Endothelial cell of umbilical vein (primary cell): Measurements from ENCODE around the gene NAA16. TPM values are rescaled to one million over a fixed set of nuclear protein-coding genes. Genes with fewer than 3 reads are reported as not detected.

Source experiments
- BruUV-seq: library from RNA; stranded (reverse); fragments of 400-500 nt; replicated peaks from 2 replicates; lab custom pipeline; 2021; lab: Mats Ljungman, UMichigan
- CTCF ChIA-PET: fragments of 300-600, 350-600 bp; sonication (Branson Sonifier 250); formaldehyde crosslinking; loops from one replicate; lab custom pipeline; 2021; ENCODE audit warnings: antibody characterized with exemption, inconsistent platforms; lab: Charles Lee
- POLR2A ChIA-PET: fragments of 300-600, 350-600 bp; sonication (Branson Sonifier 250); formaldehyde crosslinking; loops from one replicate; lab custom pipeline; 2021; ENCODE audit warnings: antibody characterized with exemption, inconsistent platforms; lab: Charles Lee
- DNase-seq: peaks from one replicate; pipeline ENCODE4 v3.0.0-alpha.2; 2011; ENCODE audit warnings: low read depth, low spot score
- FAIRE-seq: peaks from 2 replicates; lab custom pipeline; 2011; peaks lifted over from hg19 to GRCh38; lab: Jason Lieb, UNC
- H2AFZ ChIP-seq: 2 replicates; pipeline ENCODE4 v1.6.0; 2012; ENCODE audit warnings: low read depth, low read length, control low read depth, inconsistent platforms
- H3K27ac ChIP-seq: 2 replicates; pipeline ENCODE4 v1.5.1; 2011; ENCODE audit warnings: low read depth, mild to moderate bottlenecking, control low read depth, low read length, moderate library complexity; ENCODE audit not compliant: insufficient read depth
- H3K27me3 ChIP-seq, 2 experiments: 2 replicates each; pipeline versions ENCODE4 v1.6.0 to v1.6.1; 2011; ENCODE audit warnings: low read length in 2 of 2, mixed read lengths in 1 of 2; ENCODE audit not compliant: control insufficient read depth in 2 of 2, insufficient read depth in 2 of 2
- H3K36me3 ChIP-seq, 2 experiments: 2 replicates in 1 of 2; 3 replicates in 1 of 2; pipeline ENCODE4 v1.5.1; 2011; ENCODE audit warnings: low read length in 2 of 2, mild to moderate bottlenecking in 1 of 2, moderate library complexity in 1 of 2; ENCODE audit not compliant: control insufficient read depth in 2 of 2, insufficient read depth in 2 of 2; ENCODE audit errors: extremely low read depth in 1 of 2
- H3K4me1 ChIP-seq: 3 replicates; pipeline ENCODE4 v1.5.1; 2011; ENCODE audit warnings: mild to moderate bottlenecking, low read length; ENCODE audit not compliant: control insufficient read depth, insufficient read depth; ENCODE audit errors: extremely low read depth
- H3K4me2 ChIP-seq: 2 replicates; pipeline ENCODE4 v1.6.1; 2011; ENCODE audit warnings: low read length, control low read depth, mixed read lengths; ENCODE audit not compliant: insufficient read depth
- H3K4me3 ChIP-seq, 3 experiments: fragments of 200-600 bp in 1 of 3; sonication (generic), shearing (Covaris generic) in 1 of 3; replicated peaks in 1 of 3; 2 replicates each; pipeline ENCODE4 v1.5.1; 2011 to 2016; ENCODE audit warnings: control low read depth in 3 of 3, low read length in 3 of 3, mild to moderate bottlenecking in 2 of 3, inconsistent platforms in 1 of 3, low read depth in 1 of 3, moderate library complexity in 1 of 3; ENCODE audit not compliant: insufficient read depth in 1 of 3
- H3K79me2 ChIP-seq: 2 replicates; pipeline ENCODE4 v1.6.0; 2012; ENCODE audit warnings: low read length, inconsistent platforms; ENCODE audit not compliant: control insufficient read depth, insufficient read depth
- H3K9ac ChIP-seq: replicated peaks from 2 replicates; pipeline ENCODE3; 2011; ENCODE audit warnings: low read length, control low read depth; ENCODE audit not compliant: insufficient read depth; ENCODE audit errors: extremely low read depth
- H3K9me1 ChIP-seq: replicated peaks from 3 replicates; pipeline ENCODE4 v1.6.0; 2011; ENCODE audit warnings: mild to moderate bottlenecking, low read length; ENCODE audit not compliant: control insufficient read depth, insufficient read depth; ENCODE audit errors: extremely low read depth
- H3K9me3 ChIP-seq: replicated peaks from 2 replicates; pipeline ENCODE4 v1.5.1; 2012; ENCODE audit warnings: low read length, inconsistent platforms; ENCODE audit not compliant: control insufficient read depth, insufficient read depth
- H4K20me1 ChIP-seq: replicated peaks from 2 replicates; pipeline ENCODE3; 2011; ENCODE audit warnings: mild to moderate bottlenecking, low read length; ENCODE audit not compliant: control insufficient read depth, insufficient read depth; ENCODE audit errors: extremely low read depth
- CTCF ChIP-seq, 2 donors: IDR thresholded peaks; 1 replicate in 1 of 2; 2 replicates in 1 of 2; pipeline ENCODE4 v1.5.1; 2011; ENCODE audit warnings: low read length in 2 of 2, mild to moderate bottlenecking in 2 of 2, moderate library complexity in 2 of 2, control low read depth in 1 of 2, inconsistent platforms in 1 of 2, low read depth in 1 of 2; ENCODE audit not compliant: insufficient read depth in 1 of 2; ENCODE audit errors: extremely low read depth in 1 of 2
- GATA2 ChIP-seq: IDR thresholded peaks from 2 replicates; pipeline ENCODE4 v1.7.0; 2011; ENCODE audit warnings: low read depth, mild to moderate bottlenecking, moderate library complexity, mixed read lengths, low read length; ENCODE audit not compliant: insufficient read length, insufficient read depth
- JUN ChIP-seq: IDR thresholded peaks from 2 replicates; pipeline ENCODE4 v1.6.1; 2011; ENCODE audit warnings: borderline replicate concordance, low read depth; ENCODE audit not compliant: insufficient read length, insufficient read depth
- MYC ChIP-seq: IDR thresholded peaks from one replicate; pipeline ENCODE4 v1.6.1; 2011; ENCODE audit warnings: mild to moderate bottlenecking, low read depth, low read length
- POLR2A ChIP-seq: IDR thresholded peaks from 2 replicates; pipeline ENCODE4 v1.6.1; 2012; ENCODE audit warnings: low read depth, mild to moderate bottlenecking, control low read depth, low read length
- POLR2AphosphoS5 ChIP-seq: IDR thresholded peaks from 2 replicates; pipeline ENCODE4 v1.6.1; 2012; ENCODE audit warnings: low read depth, mild to moderate bottlenecking, control low read depth, low read length, moderate library complexity; ENCODE audit not compliant: insufficient read depth
- dilution Hi-C: fragments of 300-500 bp; cut with MboI; formaldehyde crosslinking; loops from one replicate; pipeline ENCODE4 v1.15.0; 2019; ENCODE audit warnings: low sequenced_read_pairs; ENCODE audit not compliant: extremely low pct_ligation_motif_present
- intact Hi-C: fragments of 100-400 bp; cut with micrococcal nuclease; formaldehyde crosslinking; loops from one replicate; pipeline ENCODE4 v1.10.0; 2022
- polyA plus RNA-seq, 4 experiments: library from polyadenylated mRNA; depleted of rRNA in 3 of 4; stranded (reverse) in 3 of 4; unstranded in 1 of 4; fragments of >200 nt; gene quantifications; 2 replicates each; pipeline versions ENCODE4 v1.2.1 to v1.2.3, GENCODE V29; 2011 to 2012; ENCODE audit warnings: missing spikeins in 1 of 4
- total RNA-seq: library from RNA; stranded (reverse); gene quantifications from 2 replicates; pipeline ENCODE4 v1.2.3, GENCODE V29; 2021

NAA16 gene
- total and polyA plus RNA-seq, 2 donors (not counting 3 experiments of a cell fraction or from before 2014, with no cell fraction given): 8.6 to 26.1 TPM

DNA sequence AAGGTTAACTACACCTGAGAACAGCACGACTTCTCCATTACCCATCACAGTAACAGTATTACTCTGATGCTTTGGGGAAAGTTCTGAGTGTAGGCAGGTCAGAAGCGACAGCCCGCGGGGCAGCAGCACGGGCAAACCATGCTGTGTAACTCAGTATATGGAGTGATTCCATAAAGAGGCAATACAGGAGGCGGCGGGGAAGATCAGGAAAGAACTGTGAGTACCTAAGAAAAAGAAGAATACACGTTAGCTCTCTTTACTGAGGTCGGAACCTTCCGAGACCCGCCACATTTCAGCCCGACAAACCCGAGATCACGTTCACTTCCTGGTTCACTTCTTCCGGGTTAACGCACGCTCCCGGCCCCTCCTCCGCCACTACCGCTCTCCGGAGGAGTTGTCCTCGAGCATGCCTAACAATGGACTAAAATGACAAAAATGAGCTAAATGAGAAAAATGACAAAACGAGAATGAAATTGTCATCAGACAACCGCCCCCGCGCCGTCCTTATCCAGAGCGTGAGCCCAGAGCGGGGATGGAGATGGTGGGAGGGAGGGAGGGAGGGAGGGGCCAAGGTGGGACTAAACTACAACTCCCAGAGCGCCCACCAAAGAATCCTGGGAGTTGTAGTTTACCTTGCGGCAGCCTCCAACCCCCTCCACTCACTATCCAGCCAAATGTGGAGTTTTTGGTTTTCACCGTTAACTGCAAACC lies 47.7 kb upstream of the NAA16 start, which contains the start of gene MTRF1:
MTRF1 (minus strand) TSS at position 316 of the 711 bp plus-strand sequence. CDS start 2,669 bp downstream, outside the sequence.
- peak; percentile 86 for FAIRE-seq
- CTCF ChIA-PET: no interaction called here
- H3K79me2 ChIP-seq: no peaks in the 10 kb centered on the region
- peak within 1 kb of the TSS; percentile 94 for H3K9ac ChIP-seq
- TF ChIP-seq POLR2AphosphoS5 (peak; percentile 37), CTCF (IDR thresholded peaks at IDR 0.05; ENCODE audit: extremely low read depth in 1 of 2, insufficient read depth in 1 of 2, low read depth in 1 of 2, low read length in 2 of 2) (no peak), MYC (no peak), GATA2 (no peak), JUN (no peak), POLR2A (peak; percentile 85)
- H3K4me1 ChIP-seq: peaks cover 8% of the 10 kb centered on the region
- peak within 1 kb of the TSS; percentile 70 for H3K27ac ChIP-seq
- dilution Hi-C loops: no loop called here
- peak within 1 kb of the TSS; percentile 81 for H3K4me2 ChIP-seq
- H3K4me3 ChIP-seq: peak within 1 kb of the TSS; percentile 56 to 98 (median 86)
- peaks cover 1 to 9% of the 10 kb centered on the region in 2 experiments for H3K36me3 ChIP-seq
- H3K9me1 ChIP-seq: no peaks in the 10 kb centered on the region
- peak; percentile 86 for DNase-seq
- H3K9me3 ChIP-seq: no peaks in the 10 kb centered on the region
- intact Hi-C loops: loop anchor here (2.0 kb wide), 1 partner anchor 69 kb away; the partner anchor contains the start of gene KBTBD7
- BruUV-seq: no TSS peak
- peak within 1 kb of the TSS; percentile 98 for H2AFZ ChIP-seq
- POLR2A ChIA-PET: no interaction called here
- H3K27me3 ChIP-seq: no peaks in the 10 kb centered on the region
- H4K20me1 ChIP-seq: no peaks in the 10 kb centered on the region
